NT2/D1 (cell line): ENCODE measurements around the gene LIFR.
A peak's percentile ranks its signal among the peaks of the same experiment; 100 is the strongest.

Source experiments
- DNase-seq: peaks from one replicate; pipeline ENCODE4 v3.0.0-alpha.2; 2011; ENCODE audit warnings: low read depth, low spot score
- H3K27me3 ChIP-seq: 2 replicates; pipeline ENCODE4 v1.6.0; 2011; ENCODE audit warnings: mild to moderate bottlenecking; ENCODE audit not compliant: insufficient read length, insufficient read depth
- H3K36me3 ChIP-seq: 2 replicates; pipeline ENCODE4 v1.6.1; 2011; ENCODE audit warnings: mild to moderate bottlenecking, low read length, mixed read lengths; ENCODE audit not compliant: insufficient read depth, insufficient read length
- H3K4me1 ChIP-seq: 2 replicates; pipeline ENCODE4 v1.5.1; 2011; ENCODE audit not compliant: insufficient read depth, insufficient read length
- H3K4me3 ChIP-seq: 2 replicates; pipeline ENCODE4 v1.5.1; 2011; ENCODE audit warnings: low read depth; ENCODE audit not compliant: insufficient read length
- H3K9ac ChIP-seq: 2 replicates; pipeline ENCODE4 v1.6.0; 2011; ENCODE audit warnings: low read depth; ENCODE audit not compliant: insufficient read length
- H3K9me3 ChIP-seq: 2 replicates; pipeline ENCODE4 v1.5.1; 2011; ENCODE audit warnings: mild to moderate bottlenecking, low read length; ENCODE audit not compliant: insufficient read depth
- SUZ12 ChIP-seq: IDR thresholded peaks from 2 replicates; pipeline ENCODE4 v1.6.1; 2011; ENCODE audit not compliant: insufficient read length, insufficient read depth; ENCODE audit errors: extremely low read depth
- YY1 ChIP-seq: IDR thresholded peaks from 2 replicates; pipeline ENCODE4 v1.6.1; 2011; ENCODE audit not compliant: insufficient read length, insufficient read depth
- ZNF274 ChIP-seq: IDR thresholded peaks from 2 replicates; pipeline ENCODE4 v1.6.1; 2011; ENCODE audit warnings: mild to moderate bottlenecking, low read depth, low read length

The LIFR gene

DNA sequence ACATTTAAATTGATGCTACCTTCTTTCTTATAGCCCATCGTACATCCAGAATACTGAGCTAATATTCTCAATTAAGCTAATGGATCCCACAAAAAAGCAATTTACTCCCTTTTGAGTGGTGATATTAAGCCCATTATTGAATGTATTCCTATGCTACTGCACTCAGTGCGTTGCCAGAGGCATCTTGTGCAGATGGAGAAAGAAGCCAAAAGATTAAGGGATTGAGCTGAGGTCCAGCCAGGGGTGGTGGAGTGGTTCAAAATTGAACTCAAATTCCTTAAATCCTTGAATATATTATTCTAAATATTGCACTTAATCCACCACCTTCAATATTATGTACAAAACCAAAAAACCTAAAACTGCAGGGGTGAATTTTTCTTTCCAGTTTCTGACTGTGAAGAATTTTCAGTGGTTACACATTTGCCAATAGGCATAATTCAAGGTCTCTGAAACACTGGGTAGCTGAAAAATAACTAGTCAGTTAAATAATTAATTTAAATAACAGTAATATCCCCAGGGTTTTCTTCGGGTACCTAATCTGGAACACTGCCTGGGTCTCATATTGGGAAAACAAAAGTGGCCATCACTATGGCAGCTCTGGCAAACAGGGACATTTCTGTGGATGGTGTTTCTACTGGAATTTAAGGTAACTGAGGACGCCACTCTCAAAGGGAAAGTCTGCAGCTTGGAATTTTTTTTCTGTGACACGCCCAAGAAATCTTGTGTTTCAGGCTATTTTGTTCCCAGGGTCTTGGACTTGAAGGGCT, 6.2 kb upstream of the LIFR start:
- no peak for DNase-seq
- H3K27me3 ChIP-seq: no peaks in the 10 kb centered on the region
- H3K9me3 ChIP-seq: no peaks in the 10 kb centered on the region
- H3K4me1 ChIP-seq: no peaks in the 10 kb centered on the region
- TF ChIP-seq YY1 (no peak), SUZ12 (no peak), ZNF274 (no peak)
- H3K9ac ChIP-seq: no peak overlapping the region
- H3K36me3 ChIP-seq: no peaks in the 10 kb centered on the region
- H3K4me3 ChIP-seq: no peak overlapping the region

DNA sequence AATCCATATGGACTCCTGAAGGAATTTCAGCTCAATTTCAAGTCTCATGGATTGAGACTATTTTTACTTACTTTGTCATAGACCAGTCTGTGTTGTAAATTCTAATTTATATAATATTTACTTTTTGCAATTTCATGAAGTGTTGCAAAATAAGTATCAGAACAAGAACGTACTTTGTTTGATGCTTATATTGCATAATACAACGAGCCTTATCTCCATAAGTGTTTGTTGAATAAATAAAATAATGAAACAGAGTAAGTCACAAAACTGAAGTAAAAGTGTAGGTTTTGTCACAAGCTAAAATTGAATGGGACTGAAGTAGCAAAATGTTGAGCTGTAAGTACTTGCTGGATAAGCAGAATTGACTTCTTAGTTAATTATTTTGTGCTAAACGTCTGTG, 3.0 kb upstream of the LIFR start:
- TF ChIP-seq ZNF274: no peak
- TF ChIP-seq YY1: no peak
- TF ChIP-seq SUZ12: no peak
- Histone ChIP-seq H3K4me1 (no peaks in the 10 kb centered on the region), H3K9me3 (no peaks in the 10 kb centered on the region), H3K9ac (no peak overlapping the region), H3K27me3 (no peaks in the 10 kb centered on the region), H3K36me3 (no peaks in the 10 kb centered on the region), H3K4me3 (no peak overlapping the region)
- no peak for DNase-seq

DNA sequence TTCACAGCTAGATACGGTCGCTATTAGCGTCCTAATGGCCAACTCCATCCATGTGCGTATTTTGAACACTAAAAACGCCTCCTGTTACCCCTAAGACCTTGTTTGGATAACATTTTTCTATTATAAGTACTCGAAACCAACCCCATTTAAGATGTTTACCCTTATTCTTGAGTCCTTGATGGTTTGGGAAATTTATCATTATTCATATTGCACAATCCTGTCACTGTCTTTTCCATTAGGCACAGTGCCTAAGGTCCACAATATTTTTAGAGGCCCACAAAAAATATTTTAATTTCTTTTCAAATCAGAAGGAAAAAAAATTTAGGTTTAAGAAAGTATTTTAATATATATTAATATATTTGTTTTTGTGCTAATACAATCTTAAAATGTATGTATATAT, 1.3 kb upstream of the LIFR start:
- no peaks in the 10 kb centered on the region for H3K27me3 ChIP-seq
- peak overlapping the region; percentile 72 for H3K4me3 ChIP-seq
- H3K9ac ChIP-seq: peak overlapping the region; percentile 79
- no peaks in the 10 kb centered on the region for H3K4me1 ChIP-seq
- TF ChIP-seq ZNF274: no peak
- TF ChIP-seq YY1: no peak
- TF ChIP-seq SUZ12: no peak
- no peaks in the 10 kb centered on the region for H3K9me3 ChIP-seq
- no peaks in the 10 kb centered on the region for H3K36me3 ChIP-seq
- DNase-seq: no peak

DNA sequence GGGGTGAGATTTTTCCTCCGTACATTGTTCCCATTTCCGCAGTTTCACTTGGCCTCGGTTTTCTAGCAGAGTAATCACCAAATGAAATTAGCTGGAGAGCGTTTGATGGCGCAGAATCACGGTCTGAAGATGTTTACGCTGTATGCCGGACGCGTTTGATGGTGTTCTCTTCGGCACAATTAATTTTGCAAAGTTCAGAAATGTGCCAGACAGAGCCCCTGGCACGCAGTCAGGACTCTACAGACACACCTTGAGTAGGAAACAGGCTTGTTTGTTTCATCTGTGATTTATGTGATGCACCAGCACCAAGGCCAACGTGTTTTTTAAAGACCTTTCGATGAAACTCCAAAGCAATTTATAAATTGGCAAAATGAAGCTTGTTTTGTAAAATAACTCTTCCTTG, 863 bp upstream of the LIFR start:
- no peak for DNase-seq
- Histone ChIP-seq H3K9me3 (no peaks in the 10 kb centered on the region), H3K4me3 (peak overlapping the region; percentile 72), H3K27me3 (no peaks in the 10 kb centered on the region), H3K36me3 (no peaks in the 10 kb centered on the region), H3K9ac (peak overlapping the region; percentile 79), H3K4me1 (no peaks in the 10 kb centered on the region)
- no peak for TF ChIP-seq SUZ12
- TF ChIP-seq YY1: no peak
- no peak for TF ChIP-seq ZNF274

DNA sequence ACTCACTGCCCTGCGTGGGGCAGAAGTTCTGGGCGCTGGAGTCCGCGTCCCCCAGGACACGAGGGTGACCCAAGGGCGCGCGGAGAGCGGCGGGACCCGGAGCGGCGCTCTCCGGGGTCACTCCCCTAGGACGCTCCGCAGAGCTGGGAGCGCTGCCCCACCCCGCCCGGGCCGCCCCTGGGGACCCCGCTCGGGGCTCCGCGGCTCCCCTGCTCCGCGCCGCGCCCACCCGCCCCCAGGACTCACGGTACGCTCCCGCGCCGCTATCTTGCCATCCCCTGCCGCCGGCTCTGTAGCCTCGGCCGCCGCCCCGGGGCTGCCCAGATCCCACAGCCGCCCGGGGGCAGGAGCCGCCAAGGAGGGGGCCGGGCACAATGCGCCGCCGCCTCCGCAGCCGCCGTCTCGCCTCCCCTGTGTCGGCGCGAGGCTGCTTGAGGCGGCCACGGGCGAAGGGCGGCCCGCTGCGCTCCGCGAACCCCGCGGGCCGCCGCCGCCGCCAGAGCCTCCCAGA, 303 bp downstream of the LIFR start:
- no peaks in the 10 kb centered on the region for H3K4me1 ChIP-seq
- DNase-seq: peak; percentile 9
- peak overlapping the region; percentile 68 for H3K4me3 ChIP-seq
- no peak for TF ChIP-seq SUZ12
- no peaks in the 10 kb centered on the region for H3K9me3 ChIP-seq
- H3K9ac ChIP-seq: peak overlapping the region; percentile 80
- H3K27me3 ChIP-seq: no peaks in the 10 kb centered on the region
- H3K36me3 ChIP-seq: no peaks in the 10 kb centered on the region

DNA sequence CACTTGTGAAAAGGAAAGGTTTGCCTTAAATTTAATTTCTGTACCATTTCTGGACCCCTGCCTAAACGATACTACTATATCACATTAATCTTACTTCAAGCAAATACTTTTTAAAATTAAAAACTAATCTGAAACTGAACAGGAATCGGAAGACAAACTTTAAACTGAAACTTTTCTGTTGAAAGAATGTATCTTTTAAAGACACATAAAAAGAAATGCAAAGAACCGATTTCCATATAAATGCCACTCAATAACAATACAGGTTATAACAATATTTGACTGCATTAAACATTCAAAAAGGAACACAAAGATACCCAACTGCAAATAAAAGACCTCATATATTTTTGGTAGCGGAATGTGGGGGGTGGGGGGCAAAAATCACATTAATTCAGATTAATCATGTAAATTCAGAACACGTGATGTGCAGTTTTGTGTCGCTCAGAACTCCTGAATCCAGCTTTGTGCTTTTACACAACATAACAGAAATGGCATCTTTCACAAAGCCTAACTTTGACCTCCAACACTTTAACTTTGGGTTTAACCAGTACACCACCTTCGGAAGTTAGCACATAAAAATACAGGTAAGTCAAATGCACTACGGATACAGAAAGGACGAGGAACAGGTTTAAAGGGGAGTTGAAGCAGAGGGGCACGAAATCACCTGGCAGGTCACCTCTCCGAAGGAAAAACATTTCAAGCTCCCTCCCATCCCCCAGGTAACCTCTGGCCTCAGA, 925 bp downstream of the LIFR start:
- no peaks in the 10 kb centered on the region for H3K9me3 ChIP-seq
- H3K4me3 ChIP-seq: peak overlapping the region; percentile 68
- H3K27me3 ChIP-seq: no peaks in the 10 kb centered on the region
- no peak for DNase-seq
- TF ChIP-seq ZNF274 (no peak), YY1 (no peak), SUZ12 (no peak)
- H3K4me1 ChIP-seq: no peaks in the 10 kb centered on the region
- peak overlapping the region; percentile 80 for H3K9ac ChIP-seq
- no peaks in the 10 kb centered on the region for H3K36me3 ChIP-seq

DNA sequence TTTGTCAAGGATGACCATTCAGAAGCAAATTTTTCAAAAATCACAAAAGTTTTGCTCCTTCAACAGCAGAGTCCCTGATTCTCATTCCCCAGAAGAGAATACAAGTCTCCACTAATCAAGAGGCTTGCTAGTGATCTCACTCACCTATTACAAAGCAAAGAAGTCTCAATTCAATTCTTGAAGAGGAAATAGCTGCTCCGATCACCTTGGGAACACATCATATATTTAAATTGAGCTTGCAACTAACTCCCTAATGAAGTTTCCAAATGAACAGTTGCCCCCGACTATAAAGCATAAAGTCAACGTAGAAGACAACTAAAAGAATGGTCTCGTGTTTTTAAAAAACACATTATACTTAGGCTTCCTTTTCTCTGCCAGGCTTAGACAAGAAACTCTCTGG, 1.6 kb downstream of the LIFR start:
- no peaks in the 10 kb centered on the region for H3K4me1 ChIP-seq

More for the DNA sequence above, 1.6 kb downstream of the LIFR start:
- no peak for DNase-seq
- H3K27me3 ChIP-seq: no peaks in the 10 kb centered on the region
- no peaks in the 10 kb centered on the region for H3K9me3 ChIP-seq
- no peak overlapping the region for H3K9ac ChIP-seq
- H3K4me3 ChIP-seq: no peak overlapping the region
- TF ChIP-seq SUZ12 (no peak), ZNF274 (no peak), YY1 (no peak)
- H3K36me3 ChIP-seq: no peaks in the 10 kb centered on the region
